GM21367 (cell line): ENCODE data around the gene TAS1R1.
A peak's percentile ranks its signal among the peaks of the same experiment; 100 is the strongest.

ENCODE experiments used
- ATAC-seq: cut with Tn5 transposase; IDR thresholded peaks from one replicate; pipeline ENCODE4 v1.9.1; 2021; ENCODE audit not compliant: unreplicated experiment

TAS1R1 gene

DNA sequence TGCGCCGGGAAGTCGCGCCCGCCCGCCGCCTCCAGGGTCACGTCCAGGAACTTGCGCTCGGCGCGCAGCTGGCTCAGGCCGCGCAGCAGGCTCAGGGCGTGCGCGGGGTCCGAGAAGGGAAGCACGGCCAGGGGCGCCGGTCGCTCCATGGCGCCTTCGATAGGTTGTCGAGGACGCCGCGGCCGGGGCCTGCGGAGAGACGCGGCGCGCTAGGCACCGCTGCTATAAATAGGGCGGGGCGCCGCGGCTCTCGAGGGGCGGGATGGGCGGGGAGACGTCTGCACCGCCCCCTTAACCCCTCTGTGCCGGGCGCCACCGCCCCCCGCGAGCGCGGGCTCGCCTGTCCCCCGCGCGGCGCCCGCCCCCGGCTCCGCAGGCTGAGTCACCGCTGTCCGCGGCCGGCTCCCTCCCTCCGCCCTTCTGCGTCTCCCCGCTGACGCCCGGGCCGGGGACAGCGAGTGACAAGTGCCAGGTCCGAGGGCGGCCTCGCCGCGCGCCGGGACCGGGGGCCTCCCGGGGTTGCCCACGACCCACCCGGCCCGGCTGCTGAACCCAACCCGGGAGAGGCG is 47.6 kb downstream of the TAS1R1 start, which contains the start of gene KLHL21:
Gene KLHL21 (minus strand): TSS at position 201 of the 569 bp plus-strand sequence. CDS start 52 bp downstream, at position 149.
- peak; percentile 38 for ATAC-seq

DNA sequence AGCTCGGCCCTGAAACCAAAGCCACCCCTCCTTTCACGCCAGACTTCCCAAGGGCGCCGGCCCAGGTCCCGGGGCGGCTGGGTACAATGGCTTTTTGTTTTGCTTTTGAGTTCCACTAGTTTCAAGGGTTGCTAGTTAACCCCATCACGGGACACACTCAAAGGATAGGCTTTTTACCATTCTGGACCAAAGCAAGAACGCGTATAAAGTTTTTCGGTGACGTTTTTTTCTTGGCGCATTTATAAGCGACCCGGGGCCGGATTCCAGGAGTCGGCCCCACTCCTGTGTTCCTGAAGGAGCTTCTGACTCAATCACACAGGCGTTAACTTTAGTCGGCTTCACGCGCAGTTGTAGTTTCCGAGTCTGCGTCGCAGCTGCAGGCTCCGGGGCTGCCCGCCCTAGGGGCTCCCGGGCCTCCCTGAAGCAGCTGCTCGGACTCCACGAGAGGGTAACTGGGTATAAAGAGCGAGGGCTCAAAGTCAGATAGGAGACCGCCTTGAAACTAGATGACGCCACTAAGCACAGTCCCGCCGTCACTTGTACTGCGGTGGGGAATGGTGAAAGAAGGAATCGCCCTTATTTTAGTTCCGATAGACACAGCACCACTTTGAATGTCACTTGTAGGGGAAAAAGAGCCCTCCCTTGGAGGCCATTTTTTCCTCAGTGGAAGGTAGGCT is 48.3 kb downstream of the TAS1R1 start:
- ATAC-seq: peak; percentile 13

DNA sequence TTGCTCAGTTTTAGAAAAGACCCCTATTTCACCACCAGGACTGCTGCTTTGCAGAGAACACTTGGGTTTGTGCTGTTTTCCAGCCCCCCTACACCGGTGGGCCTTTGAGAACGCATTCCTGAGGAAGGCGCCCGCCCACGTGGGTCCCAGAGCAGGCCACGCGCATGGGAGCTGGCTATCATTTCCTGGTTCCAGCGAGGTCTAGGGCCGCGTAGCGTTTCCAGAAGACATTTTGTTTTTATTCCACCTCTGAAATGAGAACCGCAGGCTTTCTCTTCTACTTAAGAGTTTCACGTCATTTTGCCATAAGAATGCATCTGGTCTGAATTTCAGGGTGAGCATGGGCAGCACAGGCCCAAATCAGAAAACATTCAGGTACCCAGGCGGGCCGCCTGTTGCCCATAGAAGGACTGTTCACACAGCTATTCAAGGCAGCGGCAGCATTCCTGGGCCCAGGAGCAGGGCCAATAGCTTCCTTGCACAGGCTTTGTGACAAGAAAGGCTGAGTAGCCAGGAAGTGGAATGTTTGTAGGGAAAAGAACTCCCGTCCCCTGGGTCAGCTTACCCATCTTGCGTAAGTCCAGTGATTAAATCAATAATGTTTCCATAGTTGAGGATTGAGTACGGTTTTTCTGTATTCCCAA is 48.9 kb downstream of the TAS1R1 start:
- ATAC-seq: no peak

DNA sequence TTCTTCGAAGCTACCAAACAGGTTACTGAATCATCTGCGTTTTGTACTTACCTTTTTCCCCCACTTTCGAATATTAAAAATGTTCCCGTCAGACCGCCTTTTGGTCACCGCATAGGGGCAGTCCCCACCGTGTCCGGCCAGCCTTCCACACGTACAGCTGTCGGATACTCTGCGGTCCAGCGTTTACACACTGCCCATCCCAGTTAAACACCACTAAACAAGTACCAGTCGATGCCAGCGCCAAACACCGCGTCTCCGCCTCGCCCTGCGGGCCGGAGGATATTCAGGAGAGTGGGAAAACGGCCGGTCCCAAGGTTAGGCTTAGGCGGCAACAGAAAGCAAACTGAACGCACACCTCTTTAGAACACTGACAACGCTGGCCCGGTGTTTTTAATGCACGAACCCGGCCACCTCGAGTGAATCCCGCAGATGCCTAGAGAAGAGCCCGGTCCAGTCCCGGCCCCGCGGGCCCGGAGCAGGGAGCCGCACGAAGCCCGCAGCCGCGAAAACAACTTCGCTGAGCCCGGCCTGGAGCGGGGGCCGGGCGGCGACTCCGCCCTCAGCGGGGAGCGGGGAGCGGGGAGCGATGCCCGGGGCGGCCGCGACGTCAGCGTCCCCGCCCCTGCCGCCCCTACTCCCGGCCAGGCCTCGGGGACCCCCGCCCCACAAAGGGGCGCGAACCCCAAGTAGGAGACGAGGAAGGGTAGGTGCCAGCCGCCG is 57.7 kb downstream of the TAS1R1 start:
- peak; percentile 23 for ATAC-seq

DNA sequence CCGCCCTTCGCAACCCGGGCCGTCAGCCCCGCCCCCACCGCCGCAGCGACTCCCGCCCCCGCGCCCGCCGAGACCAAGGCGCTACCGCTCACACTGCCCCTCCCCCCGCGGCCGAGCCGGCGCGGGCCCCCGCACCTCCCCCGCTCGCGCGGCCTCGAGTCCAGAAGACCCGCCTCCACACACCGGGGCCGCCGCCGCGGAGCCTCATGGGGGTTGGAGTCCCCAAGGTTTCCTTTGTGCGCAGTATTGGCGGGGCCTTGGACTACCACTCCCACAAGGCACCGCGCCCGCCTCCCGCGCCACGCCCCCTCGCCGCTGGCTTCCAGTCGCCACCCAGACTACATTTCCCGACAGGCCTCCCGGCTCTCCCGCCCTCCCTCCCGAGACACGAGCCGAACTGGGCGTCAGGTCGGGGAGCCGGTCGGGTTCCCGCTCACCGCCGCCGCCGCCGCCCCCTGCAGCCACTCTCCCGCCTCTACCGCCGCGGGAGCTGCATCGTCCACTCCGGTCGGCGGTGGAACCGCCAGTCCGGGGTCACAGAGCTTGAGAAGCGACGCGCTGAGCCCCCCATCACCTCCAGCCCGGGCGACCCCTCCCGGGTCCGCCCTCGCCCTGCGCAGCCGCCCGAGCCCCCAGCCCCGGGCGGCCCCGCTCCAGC is 58.4 kb downstream of the TAS1R1 start, which contains the start of gene PHF13:
Gene PHF13 (plus strand): TSS at position 371 of the 658 bp plus-strand sequence. CDS start 336 bp downstream, outside the sequence.
- ATAC-seq: peak; percentile 92

DNA sequence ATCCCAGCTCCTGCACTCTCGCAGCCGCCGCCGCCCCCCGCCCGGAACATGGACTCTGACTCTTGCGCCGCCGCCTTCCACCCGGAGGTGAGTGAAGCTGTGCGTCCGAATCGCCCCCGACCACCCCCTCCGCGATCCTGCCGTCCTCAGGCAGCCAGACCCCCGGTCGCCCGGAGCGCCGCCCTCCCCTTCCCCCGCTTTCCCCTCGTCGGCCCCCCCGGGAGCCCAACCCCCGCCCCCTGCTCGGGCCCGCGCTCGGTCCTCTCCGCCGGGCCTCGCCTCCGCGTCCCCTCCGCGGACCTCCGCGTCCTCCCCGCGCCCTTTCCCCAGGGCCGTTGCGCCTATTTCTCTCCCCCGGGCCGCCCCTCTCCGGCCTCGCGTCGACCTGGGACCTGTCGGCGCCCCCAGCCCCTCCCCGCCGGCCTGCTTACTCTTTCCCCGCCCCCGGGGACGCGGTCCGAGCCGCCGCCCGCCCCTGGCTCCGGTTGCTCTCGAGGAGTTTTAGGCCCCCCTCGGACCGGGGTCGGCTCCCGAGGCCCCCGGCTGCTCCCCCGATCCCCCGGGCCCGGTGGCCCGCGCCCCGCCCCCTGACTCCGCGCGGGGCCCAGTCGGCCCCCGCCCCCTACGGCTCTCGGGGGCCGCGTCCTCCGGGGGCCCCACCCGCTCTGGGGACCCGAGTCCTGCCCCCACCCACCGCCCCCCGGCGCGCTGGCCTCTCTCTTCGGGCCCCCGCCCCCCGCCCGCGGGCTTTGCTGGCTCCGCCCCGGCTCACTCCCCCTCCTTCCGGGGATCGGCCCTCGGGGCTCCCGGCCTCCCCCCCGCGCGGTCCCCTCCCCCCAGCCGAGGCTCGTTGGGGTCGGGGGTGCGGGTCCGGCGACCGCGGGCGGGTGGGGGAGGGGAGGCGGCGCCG is 59.2 kb downstream of the TAS1R1 start:
- no peak for ATAC-seq

DNA sequence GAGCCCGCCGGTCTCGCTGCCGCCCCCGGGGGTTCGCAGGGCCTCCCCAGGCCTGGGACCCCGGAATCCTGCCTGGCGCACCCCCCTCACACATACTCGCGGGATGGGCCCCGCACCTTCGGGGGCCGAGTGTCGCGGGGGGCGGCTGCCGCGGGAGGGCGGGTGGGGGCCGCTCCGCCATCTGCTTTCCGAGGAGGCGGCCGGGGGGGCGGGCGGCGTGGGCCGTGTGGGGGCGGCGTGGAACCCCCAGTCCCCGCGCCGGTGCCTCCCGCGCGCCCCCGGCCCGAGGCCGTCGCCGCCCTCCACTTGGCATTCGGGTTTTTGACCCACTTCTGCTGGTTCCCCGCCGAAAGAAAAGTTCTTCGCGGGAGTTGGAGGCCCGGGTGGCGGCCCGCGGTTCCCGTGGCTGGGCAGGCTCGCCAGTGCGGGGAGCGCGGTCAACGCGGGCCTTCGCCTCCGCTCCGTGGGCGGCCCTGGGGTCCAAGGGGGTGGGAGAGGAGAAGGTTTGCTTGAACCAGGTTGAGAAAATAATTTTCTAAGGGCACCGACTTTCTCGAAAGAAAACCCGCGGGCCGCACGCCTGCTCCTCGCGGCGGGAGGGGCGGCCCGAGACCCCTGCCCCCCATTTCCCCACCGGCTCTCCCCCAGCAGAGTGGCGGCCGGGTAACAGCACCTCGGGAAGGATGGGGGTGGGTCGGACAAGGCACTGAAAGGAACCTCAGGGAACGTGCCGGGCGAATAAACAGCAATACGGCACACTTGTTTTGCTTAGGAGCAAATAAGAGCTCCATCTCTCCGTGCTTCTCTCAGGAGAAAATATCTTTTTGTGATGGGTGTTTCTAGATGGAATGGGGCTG is 60.0 kb downstream of the TAS1R1 start:
- ATAC-seq: no peak

DNA sequence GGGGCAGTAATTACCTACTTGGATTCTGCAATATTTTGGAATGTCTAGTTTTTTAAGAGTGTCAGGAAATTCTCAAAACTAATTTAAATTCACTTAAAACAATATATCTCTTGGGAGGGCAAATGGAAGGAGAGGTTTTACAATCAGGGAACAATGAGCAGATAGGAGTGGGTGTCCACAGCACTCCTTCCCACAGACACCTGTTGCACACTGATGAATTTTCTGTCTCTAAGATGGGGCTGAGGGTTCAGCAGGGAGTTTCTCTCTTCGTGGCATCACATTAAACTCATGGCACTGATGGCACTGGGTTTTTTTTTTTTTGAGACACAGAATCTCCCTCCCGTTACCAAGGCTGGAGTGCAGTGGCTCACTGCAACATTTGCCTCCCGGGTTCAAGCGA is 63.9 kb downstream of the TAS1R1 start:
- no peak for ATAC-seq

DNA sequence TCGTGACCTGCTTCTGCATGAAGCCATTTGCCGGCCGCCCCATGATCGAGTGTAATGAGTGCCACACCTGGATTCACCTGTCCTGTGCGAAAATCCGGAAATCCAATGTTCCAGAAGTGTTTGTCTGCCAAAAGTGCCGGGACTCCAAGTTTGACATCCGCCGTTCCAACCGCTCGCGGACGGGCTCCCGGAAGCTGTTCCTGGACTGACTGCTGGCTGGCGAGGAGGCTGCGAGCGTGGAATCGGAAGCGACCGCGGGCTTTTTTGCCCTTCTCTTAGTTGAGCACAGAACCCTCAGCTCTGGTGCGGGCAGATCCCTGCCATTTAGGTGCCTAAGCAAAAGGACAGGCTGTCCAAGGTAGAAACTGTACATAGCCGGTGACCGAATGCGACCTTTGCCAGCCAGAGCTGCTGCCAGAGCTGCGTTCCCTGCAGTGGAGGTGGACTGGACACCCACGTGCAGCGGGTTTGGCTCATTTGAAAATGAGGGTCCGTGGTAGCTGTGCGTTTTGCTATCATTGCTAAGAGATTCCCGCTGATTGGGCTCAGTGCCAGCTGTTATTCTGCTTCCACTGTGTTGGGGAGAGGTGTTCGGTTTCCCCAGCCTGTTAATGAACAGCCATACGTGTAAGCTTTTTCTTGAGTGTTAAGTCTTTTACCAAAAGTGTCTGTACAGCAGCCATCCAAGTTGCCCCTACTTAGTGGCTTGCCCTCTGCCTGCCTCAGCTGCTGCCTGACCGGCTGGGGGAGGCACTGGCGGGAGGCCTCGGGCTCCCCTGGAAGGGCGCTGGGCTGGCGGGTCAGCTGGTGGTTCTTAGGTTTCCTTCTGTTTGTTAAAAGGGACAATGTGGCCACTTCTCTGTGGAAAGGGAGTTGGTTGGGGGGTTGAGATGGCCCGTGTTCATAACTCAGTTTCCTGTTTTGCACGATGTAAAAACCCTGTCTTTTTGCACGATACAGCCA is 66.6 kb downstream of the TAS1R1 start:
- ATAC-seq: no peak

DNA sequence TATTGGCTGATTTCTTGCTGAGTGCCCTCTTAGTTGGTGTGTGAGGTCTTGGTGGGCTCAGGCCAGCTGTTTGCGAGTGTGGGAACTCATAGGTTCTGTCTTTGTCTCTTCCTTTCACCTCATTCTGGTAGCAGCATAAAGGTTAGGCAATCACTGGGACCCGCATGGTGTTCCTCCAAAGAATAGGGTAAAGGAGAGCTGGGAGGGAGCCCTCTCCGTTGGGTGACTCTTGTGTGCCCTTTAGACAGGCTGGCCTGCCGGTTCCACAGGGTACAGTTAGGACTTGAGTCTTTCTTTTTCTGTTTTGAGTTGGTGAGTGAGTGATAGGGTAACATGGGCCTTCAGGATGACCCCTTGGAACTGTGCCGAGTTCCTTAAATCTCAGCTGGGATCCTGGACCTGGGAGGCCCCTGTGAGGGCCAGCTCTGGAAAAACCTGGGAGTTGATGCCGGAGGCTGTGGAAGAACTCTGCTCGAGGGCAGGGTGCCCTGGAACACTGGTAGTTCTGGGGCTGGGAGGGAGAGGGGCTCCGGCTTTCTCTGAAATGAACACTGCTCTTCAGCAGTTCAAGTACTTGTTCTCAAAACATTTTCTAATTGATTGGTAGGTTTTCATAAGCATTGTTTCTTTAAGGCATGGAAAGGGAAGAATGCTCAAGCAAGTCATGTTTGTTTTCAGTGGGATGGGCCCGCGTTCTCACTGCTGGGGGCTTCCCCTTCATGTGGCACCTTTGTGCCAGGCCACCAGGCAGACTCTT is 67.5 kb downstream of the TAS1R1 start:
- ATAC-seq: no peak

DNA sequence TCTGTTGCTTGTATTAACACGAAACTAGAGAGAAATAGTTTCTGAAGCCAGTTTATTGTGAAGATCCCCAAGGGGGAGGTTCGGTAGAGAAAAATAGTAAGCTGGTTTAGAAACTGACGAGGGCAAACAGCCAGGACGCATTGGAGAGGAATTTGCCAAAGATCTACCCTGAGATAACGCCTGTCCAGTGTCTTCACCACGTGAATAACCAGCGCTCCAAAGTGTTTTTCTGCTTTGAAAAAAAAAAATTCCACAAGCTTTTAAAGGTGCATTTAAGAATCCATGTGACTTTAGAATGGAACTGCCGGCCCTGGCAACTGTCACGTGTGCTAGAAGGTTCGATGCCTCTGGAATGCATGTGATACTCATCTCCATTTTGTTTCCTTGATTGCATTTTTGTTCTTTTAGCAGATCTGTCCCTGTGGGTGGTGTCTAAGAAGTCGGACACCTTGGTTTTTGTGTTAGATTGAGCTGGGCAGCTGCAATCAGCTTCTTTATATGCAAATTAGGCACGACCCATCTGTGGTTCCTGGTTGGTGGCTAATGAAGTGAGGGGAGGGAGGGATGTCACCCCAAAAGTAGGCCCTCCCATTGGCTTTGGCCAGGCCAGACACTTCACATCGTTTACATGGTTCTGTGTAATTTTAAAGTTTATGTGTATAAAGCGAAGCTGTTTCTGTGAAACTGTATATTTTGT is 68.3 kb downstream of the TAS1R1 start:
- ATAC-seq: no peak

DNA sequence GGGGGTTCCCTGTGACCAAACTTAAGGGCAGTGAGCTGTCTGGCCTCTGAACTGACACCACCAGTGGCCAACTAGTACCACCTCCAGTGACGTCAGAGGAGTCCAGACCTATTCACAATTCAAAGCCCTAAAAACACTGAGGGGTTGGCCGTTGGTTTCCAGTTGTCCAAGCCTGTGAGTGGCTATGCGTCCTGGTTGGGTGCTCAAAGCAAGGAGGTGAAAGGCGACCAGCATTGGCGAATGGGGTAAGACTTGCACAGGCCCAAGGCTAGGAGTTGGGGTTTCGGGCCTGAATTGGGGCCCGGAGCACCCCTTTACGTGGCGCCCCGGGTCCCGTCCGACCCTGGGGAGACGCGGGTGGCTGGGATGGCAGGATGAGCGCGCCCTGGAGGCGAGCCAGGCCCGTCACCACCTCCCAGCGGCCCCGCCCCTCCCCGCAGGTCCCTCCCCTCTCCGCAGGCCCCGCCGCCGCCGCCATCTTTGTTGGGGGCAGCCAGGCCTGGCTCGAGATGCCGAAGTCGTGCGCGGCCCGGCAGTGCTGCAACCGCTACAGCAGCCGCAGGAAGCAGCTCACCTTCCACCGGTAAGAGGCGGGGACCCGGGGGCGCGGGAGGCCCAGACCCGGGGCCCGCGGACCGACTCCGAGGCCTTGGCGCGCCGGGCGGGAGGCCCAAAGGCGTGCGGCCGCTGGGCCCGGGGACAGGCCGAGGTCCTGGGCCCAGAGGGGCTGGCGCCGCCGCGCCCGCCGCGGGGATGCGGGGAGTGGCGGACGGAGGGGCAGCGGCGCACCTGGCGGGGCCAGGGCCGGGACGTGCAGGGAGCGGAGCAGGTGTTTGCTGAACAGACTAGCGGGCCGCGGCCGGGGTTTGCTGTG is 69.8 kb downstream of the TAS1R1 start, which contains the start of gene THAP3:
Gene THAP3 (plus strand): TSS at position 159 of the 874 bp plus-strand sequence. CDS start 351 bp downstream, at position 510.
- ATAC-seq: peak; percentile 75

DNA sequence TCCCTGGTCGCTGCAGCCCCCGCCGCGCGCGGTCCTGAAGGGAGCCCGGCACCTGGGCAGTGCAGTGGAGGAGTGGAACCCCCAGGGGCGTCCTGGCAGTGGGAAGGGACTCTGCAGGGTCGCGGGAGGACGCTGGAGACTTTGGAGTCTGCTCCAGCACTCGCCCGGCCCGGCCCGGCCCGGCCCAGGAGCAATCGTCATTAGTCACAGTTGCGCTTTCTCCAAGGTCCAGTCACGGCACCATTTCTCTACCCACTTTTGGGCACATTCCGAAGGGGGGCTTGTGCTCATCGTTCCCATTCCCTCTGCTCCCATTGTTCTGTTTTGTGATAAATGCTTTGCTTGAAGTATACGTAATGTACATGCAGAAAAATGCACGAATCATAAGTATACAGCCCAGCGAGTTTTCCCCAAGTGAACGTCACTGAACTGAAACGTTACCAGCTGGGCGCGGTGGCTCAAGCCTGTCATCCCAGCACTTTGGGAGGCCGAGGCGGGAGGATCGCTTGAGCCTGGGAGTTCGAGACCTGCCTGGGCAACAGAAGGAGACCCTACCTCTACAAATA is 70.6 kb downstream of the TAS1R1 start:
- ATAC-seq: peak; percentile 34

DNA sequence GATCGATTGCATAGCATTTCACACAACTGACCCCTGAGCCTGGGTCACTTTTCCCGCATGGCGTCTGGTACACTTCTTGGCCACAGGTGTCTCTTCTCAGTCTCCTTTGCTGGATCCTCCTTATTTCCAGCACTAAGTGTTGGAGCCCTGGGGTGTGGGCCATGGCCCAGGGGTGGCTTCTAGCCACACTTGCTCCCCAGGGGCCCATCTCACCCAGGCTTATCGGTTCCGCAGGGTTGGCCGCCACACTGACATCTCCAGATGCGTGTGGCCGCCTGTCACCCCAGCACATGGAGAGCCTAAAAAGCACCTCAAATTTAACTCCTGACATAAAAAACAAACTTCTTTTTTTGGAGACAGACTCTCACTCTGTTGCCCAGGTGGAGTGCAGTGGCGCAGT is 71.9 kb downstream of the TAS1R1 start:
- no peak for ATAC-seq
